Inflammatory macrophage treated with lipopolysaccharide for 1 hour (primary cell): ENCODE measurements around the gene STX11.
A peak's percentile ranks its signal among the peaks of the same experiment; 100 is the strongest.
"Not testable (repeated sequence)": the region's sequence is repeated elsewhere in the genome, so short reads cannot be mapped to it uniquely, and the experiment has no call there.

ENCODE experiments used
- DNase-seq, 2 donors: peaks; one replicate each; pipeline ENCODE4 v3.0.0-alpha.2; 2020 to 2022

Gene STX11

GRCh38 chr6:144177726-144178125 lies 27.4 kb downstream of the STX11 start:
- peak; percentile 95 to 99 for DNase-seq

GRCh38 chr6:144178323-144178722 lies 28.0 kb downstream of the STX11 start:
- DNase-seq = peak; percentile 29 to 39

GRCh38 chr6:144179237-144179636 lies 28.9 kb downstream of the STX11 start:
- DNase-seq = no peak

- DNase-seq = no peak
These were observed 29.5 kb downstream of the STX11 start for GRCh38 chr6:144179828-144180227.

GRCh38 chr6:144180354-144180753 lies 30.0 kb downstream of the STX11 start:
- DNase-seq = peak; percentile 49 to 83

GRCh38 chr6:144181639-144182038 lies 31.3 kb downstream of the STX11 start:
- peak; percentile 81 to 94 for DNase-seq

- not testable (repeated sequence) for DNase-seq
These were observed 33.9 kb downstream of the STX11 start for GRCh38 chr6:144184186-144184585.

- no peak for DNase-seq
These were observed 35.0 kb downstream of the STX11 start for GRCh38 chr6:144185133-144185836.

GRCh38 chr6:144186817-144187625 lies 36.7 kb downstream of the STX11 start:
- DNase-seq = no peak

GRCh38 chr6:144189351-144189750 lies 39.0 kb downstream of the STX11 start:
- no peak for DNase-seq

- peak; percentile 19 to 53 for DNase-seq
These were observed 39.8 kb downstream of the STX11 start for GRCh38 chr6:144190080-144190479.

- peak in 1 of 2 donors; percentile 19 for DNase-seq
These were observed 40.3 kb downstream of the STX11 start for GRCh38 chr6:144190593-144190992.

- DNase-seq = no peak
These were observed 42.9 kb downstream of the STX11 start for GRCh38 chr6:144193181-144193580.

GRCh38 chr6:144194293-144194810 lies 44.0 kb downstream of the STX11 start:
- DNase-seq = no peak

GRCh38 chr6:144195671-144196270 lies 45.5 kb downstream of the STX11 start:
- DNase-seq = no peak

- no peak for DNase-seq
These were observed 47.6 kb downstream of the STX11 start for GRCh38 chr6:144197919-144198318.

- DNase-seq = no peak
These were observed 52.7 kb downstream of the STX11 start for GRCh38 chr6:144202879-144203468.

- DNase-seq = no peak
These were observed 60.8 kb downstream of the STX11 start for GRCh38 chr6:144211160-144211559.

GRCh38 chr6:144213315-144213714 lies 63.0 kb downstream of the STX11 start:
- no peak for DNase-seq

- no peak for DNase-seq
These were observed 63.7 kb downstream of the STX11 start for GRCh38 chr6:144214029-144214428.

GRCh38 chr6:144214622-144215401 lies 64.5 kb downstream of the STX11 start:
- DNase-seq = no peak

GRCh38 chr6:144215402-144215931 lies 65.2 kb downstream of the STX11 start:
- peak; percentile 38 to 53 for DNase-seq
